Embryonic facial prominence (tissue), 1 donor: ENCODE results near the gene GNGT1.

Source experiments
- DNase-seq: peaks from one replicate; pipeline ENCODE4 v3.0.0-alpha.2; 2016; ENCODE audit errors: extremely low spot score

Gene GNGT1

GRCh38 chr7:93906267-93906666 lies at the start of gene GNGT1:
GNGT1 (plus strand) TSS chr7:93906567; CDS start chr7:93906747, 180 bp downstream.
- DNase-seq, result no peak

GRCh38 chr7:93858857-93859256 lies 47.5 kb upstream of the GNGT1 start:
- DNase-seq, result no peak

- no peak for DNase-seq
Measured at GRCh38 chr7:93860261-93860660, 46.1 kb upstream of the GNGT1 start.

DNA sequence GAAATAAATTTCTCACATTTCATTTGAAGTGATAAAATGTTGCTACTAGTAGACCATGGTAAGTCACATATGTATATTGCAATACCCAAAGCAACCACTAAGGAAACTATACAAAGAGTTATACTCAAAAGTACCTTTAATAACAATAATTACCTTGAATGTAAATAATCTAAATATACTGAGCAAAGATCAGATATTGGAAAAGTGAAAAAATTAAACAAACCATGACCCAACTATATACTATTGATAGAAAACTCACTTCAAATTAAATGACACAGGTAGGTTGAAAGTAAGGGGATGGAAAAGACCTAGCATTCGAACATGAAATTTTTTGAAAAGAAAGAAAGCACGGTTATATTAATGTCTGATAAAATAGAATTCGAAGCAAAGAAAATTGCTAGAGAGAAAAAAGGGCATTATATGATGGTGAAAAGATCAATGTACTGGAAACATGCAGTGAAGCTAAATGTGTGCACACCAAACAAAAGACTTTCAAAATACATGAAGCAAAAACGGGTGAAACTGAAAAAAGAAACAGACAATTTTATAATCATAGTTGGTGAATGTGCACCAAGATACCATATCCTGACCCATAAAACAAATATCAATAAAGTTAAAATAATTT lies 44.9 kb upstream of the GNGT1 start:
- no peak for DNase-seq

GRCh38 chr7:93862651-93863050 lies 43.7 kb upstream of the GNGT1 start:
- DNase-seq, result no peak

DNA sequence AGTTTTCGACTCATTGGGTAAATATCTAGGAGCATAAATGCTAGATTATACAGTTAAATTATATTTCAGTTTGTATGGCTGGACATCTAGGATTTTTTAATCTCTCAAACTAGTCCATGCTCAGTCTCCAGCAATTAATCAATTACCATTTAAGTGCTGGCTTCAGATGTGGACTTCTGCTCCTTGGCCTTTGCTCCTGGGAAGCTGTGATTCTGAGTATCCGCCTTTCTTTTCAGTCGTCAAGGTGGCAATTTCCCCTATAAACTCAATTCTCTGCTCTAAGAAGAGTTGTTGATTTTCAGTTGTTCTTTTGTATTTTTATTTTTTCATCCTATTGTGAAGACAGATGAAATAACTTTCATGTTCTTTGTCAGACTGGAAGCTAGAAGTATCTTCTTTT lies 39.5 kb upstream of the GNGT1 start:
- DNase-seq, result no peak

GRCh38 chr7:93873998-93874574 lies 32.3 kb upstream of the GNGT1 start:
- DNase-seq, result no peak

GRCh38 chr7:93877742-93878141 lies 28.6 kb upstream of the GNGT1 start:
- DNase-seq, result no peak

GRCh38 chr7:93879356-93879755 lies 27.0 kb upstream of the GNGT1 start:
- no peak for DNase-seq

DNA sequence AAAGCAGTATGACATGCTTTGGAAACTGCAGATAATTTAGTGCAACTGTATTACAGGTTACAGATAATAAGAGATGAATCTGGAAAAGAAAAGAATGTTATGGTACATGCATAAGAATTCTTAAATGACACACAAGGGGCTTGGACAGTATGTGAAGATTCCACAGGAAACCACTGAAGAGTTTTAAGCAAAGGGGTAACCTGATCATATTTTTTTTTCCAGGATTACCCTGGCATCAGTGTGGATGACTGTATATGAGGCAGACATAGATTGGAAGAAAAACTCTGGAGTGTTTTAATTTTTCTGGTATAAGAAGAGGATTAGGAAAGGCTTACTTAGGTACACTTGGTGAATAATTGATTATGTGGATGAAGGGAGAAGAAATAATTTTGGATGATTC lies 23.9 kb upstream of the GNGT1 start:
- DNase-seq, result no peak

GRCh38 chr7:93883078-93883916 lies 23.1 kb upstream of the GNGT1 start:
- no peak for DNase-seq

GRCh38 chr7:93883917-93884345 lies 22.4 kb upstream of the GNGT1 start:
- DNase-seq, result no peak

GRCh38 chr7:93884541-93884940 lies 21.8 kb upstream of the GNGT1 start:
- no peak for DNase-seq

- DNase-seq, result no peak
Measured at GRCh38 chr7:93889261-93889660, 17.1 kb upstream of the GNGT1 start.

DNA sequence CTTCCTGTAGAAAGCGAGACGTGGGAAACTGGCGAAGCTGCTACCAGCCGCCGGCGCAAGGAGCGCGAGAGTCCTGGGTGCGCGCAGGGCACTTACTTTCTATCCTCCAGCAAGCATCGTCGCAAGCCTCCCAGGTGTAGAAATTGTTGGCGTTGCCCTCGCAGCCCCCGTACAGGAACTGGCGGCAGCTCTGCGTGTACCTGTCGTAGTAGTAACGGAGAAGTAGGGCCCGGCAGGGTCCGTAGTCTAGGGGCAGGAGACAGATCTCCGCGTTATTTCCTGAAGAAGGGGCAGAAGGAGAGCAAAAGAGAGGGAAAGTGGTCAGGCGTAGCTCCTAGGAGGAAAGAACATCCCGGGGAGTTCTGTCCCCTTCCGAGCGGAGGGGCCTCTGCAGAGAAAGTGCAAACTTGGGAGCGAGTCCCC lies 16.3 kb upstream of the GNGT1 start:
- DNase-seq, result no peak

GRCh38 chr7:93890464-93891068 lies 15.8 kb upstream of the GNGT1 start, which contains the start of gene TFPI2:
TFPI2 (minus strand) TSS chr7:93890753; CDS start chr7:93890678, 75 bp downstream.
- no peak for DNase-seq

DNA sequence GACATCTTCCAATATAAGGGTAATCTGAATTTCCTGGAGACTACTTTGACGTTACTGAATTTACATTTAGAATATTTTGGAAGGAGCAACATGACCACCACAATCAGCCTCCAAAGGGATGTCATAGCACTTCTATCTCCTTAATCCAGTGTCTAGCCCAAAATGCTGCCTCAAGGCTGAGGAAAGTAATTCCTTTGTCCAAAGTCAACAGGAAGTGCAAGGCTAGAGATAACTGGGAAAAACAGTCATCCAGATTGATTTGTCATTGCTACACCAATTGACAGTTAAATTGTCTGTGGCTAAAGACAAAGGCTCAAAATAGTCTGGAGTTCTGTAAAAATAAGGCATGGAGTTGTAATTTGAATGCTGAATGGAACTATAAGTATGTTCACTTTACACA lies 11.9 kb upstream of the GNGT1 start:
- no peak for DNase-seq

GRCh38 chr7:93894966-93895640 lies 11.3 kb upstream of the GNGT1 start:
- DNase-seq, result no peak

DNA sequence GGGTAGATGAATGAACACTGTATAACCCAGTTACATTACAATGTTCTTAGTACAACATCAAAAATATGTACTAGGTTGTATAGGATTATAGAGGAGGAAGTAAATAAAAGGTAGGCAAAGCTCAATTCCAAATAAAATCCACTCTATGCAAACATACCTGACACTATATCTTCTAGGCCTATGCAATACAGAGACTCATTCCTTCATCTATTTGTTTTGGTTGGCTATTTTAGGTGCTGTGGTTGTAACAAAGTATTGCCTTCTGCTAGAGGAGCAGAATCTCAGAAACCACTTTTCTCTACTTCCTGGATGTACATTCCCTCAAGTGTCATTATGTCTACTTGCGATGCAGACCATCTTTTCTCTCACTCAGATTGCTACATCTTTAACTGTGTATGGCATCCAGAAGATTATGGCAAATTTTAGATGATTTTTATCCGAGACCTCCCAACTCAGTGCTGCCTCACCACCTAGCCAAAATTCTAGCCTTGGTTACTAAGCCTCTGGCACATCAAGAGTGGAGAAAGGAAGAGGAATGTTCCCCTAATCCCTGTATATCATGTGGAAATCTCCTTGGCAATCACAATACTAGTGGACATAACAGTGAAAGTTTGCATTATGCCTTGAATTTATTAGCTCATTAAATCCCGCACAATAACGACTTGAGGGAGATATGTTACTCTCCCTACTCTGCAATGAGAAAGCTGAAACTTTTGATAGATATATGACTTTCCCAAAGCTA lies 10.3 kb upstream of the GNGT1 start:
- DNase-seq, result no peak

DNA sequence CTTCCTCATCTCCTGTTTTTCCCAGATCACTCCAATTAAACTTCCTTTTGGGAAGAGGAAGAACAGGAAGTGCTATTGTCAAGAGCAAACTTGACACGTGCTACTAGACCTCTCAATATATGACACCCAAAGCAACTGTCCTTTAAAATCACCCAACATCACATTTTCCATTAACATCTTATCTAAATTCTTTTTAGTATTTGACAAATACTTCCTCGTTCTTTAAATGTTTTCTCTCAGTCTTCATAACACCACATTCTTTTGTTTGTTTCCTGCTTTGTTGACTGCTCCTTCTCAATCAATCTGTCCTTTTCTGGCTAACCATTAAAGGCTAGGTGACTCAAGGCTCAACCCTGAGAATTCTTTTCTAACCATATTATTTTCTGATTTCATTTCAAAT lies 8.7 kb upstream of the GNGT1 start:
- no peak for DNase-seq

GRCh38 chr7:93902777-93903423 lies 3.5 kb upstream of the GNGT1 start:
- DNase-seq, result no peak
